AG04449 (cell line): ENCODE data around the gene SRSF3.
A peak's percentile ranks its signal among the peaks of the same experiment; 100 is the strongest.

Source experiments
- CTCF ChIA-PET: fragments of 350-600 bp; formaldehyde crosslinking; extraction: SDS; loops from one replicate; lab custom pipeline; 2021; ENCODE audit warnings: antibody characterized with exemption; lab: Yijun Ruan, JAX
- POLR2A ChIA-PET: fragments of 400-600, 350-600 bp; formaldehyde crosslinking; extraction: SDS; loops from one replicate; lab custom pipeline; 2020; ENCODE audit warnings: antibody characterized with exemption, inconsistent platforms; lab: Yijun Ruan, JAX
- DNase-seq: peaks from one replicate; pipeline ENCODE4 v3.0.0-alpha.2; 2010; ENCODE audit warnings: low read depth, low spot score
- H3K4me3 ChIP-seq: 2 replicates; pipeline ENCODE4 v1.5.1; 2011; ENCODE audit warnings: low read depth, mild to moderate bottlenecking, control low read depth, low read length
- TF ChIP-seq, protein P1 (sequence below): IDR thresholded peaks from one replicate; pipeline ENCODE4 v1.5.1; 2011; ENCODE audit warnings: mild to moderate bottlenecking, moderate library complexity, low read length, control low read depth, inconsistent platforms; ENCODE audit not compliant: insufficient read depth; ENCODE audit errors: missing control alignments

Gene SRSF3

DNA sequence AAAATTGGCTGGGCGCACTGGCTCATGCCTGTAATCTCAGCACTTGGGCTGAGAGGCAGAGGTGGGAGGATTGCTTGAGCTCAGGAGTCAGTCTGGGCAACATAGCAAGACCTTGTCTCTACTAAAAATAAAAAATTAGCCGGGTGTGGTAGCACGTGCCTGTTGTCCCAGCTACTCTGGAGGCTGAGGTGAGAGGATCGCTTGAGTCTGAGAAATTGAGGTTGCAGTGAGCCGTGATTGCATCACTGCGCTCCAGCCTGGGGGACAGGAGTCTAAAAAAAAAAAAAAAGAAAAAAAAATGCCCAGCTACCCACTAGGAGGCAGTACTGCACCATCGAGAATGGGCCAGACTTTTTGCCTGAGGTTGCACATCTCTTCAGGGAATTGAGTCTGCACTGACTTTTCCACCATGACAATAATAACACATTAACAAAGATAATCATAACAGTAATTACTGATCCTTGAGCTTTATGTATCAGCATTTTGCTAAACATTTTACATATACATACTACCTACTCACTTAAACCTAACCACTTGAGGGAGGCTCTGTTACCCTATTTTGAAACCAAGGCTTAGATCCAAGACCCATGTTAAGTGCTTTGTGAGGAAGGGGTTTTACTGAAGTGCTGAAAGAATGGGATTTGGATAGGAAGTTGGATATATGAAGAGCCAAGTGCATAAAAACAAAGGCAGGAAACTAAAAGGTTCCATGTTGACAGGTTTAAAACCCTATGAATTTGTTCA lies 21.0 kb downstream of the SRSF3 start:
- no peak for DNase-seq
- POLR2A ChIA-PET, result interaction anchor here (0.7 to 1.7 kb wide), 9 partner anchors 8 to 154 kb away, joined by 3 to 12 read pairs (median 3); partner anchors contain the start of gene CDKN1A
- CTCF ChIA-PET, result interaction anchor here (0.6 to 11.5 kb wide), 49 partner anchors 8 to 379 kb away, joined by 3 to 179 read pairs (median 5); partner anchors contain the start of genes C6orf89 and CDKN1A
- TF ChIP-seq, protein P1, sequence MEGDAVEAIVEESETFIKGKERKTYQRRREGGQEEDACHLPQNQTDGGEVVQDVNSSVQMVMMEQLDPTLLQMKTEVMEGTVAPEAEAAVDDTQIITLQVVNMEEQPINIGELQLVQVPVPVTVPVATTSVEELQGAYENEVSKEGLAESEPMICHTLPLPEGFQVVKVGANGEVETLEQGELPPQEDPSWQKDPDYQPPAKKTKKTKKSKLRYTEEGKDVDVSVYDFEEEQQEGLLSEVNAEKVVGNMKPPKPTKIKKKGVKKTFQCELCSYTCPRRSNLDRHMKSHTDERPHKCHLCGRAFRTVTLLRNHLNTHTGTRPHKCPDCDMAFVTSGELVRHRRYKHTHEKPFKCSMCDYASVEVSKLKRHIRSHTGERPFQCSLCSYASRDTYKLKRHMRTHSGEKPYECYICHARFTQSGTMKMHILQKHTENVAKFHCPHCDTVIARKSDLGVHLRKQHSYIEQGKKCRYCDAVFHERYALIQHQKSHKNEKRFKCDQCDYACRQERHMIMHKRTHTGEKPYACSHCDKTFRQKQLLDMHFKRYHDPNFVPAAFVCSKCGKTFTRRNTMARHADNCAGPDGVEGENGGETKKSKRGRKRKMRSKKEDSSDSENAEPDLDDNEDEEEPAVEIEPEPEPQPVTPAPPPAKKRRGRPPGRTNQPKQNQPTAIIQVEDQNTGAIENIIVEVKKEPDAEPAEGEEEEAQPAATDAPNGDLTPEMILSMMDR, result peak; percentile 61
- H3K4me3 ChIP-seq, result no peak overlapping the region

DNA sequence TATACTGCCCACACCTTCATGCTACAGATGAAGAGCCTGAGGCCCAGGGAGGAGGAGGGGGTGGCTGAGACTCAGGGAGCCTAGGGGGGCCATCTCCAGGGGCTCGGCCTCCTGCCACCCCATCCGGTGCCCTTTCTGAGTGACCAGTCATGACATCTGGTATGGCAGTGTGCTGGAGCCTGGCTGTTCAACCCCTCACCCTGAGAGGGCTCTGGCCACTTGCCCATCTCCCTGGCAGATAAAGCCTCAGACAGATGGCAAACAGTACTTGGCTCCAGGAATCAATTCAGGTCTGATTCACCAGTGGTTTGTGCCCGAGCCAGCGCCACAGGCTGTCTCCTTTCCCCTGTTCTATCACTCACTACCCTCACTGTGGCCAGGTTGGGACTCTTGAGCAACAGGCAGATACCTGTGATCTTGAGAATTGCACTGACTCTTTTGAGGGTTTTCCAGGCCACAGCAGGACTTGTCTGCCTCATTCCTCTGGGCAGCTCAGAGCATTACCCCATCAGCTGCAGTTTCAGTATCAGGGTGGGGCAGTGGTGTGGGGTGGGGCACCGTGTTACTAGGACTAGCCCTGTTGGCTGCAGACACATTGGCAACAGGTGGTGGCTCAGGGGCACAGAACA lies 22.8 kb downstream of the SRSF3 start:
- TF ChIP-seq, protein P1, result no peak
- no peak for DNase-seq
- ChIA-PET POLR2A (interaction anchor here (1.3 kb wide), 1 partner anchor 50 kb away, joined by 3 read pairs; no protein-coding TSS in a partner anchor), CTCF (interaction anchor here (2.5 to 11.5 kb wide), 6 partner anchors 8 to 140 kb away, joined by 14 to 179 read pairs (median 60); no protein-coding TSS in a partner anchor)
- H3K4me3 ChIP-seq, result no peak overlapping the region

DNA sequence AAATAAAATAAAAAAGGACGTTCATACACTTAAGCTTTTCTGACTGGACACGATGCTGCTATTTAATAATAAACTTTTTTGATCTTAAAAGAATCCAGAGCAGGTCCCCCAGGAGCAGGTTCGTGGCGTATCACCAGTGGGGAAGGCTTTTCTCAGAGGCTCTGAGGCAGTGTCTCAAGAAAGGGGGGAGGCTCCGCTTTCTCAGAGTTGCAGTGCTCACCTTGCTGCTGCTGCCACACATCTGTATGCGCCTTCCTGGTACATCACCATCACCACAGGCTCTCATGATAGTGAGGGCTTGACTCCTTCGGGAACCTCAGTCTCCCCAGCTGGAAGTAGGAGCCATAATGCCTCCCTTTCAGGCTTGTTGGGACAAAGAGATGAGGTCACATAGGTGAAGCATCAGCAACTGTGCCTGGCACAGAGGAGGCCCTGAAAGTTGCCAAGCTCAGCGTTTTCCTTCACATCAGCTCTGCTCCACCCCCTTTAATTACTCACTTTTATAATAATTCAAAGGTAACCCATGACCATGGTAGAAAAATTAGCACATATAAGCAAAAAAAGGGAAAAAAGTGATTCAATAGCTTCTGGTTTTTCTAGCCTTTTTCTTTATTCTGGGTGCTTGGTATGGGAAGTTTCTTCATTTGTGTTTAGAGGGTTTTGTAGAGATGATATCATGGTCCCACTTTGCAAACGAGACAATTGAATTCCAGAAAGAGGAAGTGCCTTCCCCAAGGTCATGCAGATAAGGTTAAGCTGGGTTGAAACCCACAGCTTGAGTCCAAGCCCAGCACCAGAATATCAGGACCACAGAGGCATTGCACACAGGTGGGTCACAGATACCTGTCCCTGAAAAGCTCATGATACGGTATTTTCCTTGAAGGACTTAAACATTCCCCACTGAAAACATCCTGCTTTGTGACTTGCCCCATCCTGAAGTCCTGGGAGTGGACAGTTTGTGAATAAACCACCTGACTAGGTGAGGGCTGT lies 24.5 kb downstream of the SRSF3 start:
- ChIA-PET CTCF (interaction anchor here (0.8 to 11.5 kb wide), 10 partner anchors 9 to 147 kb away, joined by 3 to 179 read pairs (median 6); partner anchors contain the start of gene CDKN1A), POLR2A (interaction anchor here (0.8 to 1.7 kb wide), 2 partner anchors 60 to 68 kb away, joined by 3 to 5 read pairs; partner anchors contain the start of gene CDKN1A)
- H3K4me3 ChIP-seq, result no peak overlapping the region
- DNase-seq, result no peak
- TF ChIP-seq, protein P1, result no peak

DNA sequence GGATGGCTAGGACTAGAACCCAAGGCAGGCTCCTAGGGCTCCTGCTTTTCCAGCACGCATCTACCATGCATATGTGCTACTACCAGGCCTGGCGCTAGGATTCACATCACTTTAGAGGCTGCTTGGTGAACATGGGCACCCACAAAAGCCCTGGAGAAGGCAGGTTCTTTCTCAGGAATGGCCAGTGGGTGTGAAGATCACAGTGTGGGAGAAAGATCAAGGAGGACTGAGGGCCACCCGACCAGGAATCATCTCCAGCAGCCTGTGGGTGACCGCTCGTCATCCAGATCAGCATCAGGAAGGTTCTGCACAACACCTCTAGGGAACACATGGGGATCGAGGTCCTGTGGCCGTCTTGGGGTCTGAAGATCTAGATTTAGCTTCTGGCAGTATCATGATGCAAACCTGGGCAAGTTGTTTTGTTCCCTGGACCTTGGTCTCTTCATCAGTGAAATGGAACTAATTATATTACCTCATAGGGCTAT lies 27.3 kb downstream of the SRSF3 start:
- TF ChIP-seq, protein P1, result no peak
- no peak overlapping the region for H3K4me3 ChIP-seq
- POLR2A ChIA-PET, result no interaction called here
- DNase-seq, result no peak
- CTCF ChIA-PET, result interaction anchor here (1.0 kb wide), 3 partner anchors 61 to 144 kb away, joined by 3 to 7 read pairs (median 3); no protein-coding TSS in a partner anchor

DNA sequence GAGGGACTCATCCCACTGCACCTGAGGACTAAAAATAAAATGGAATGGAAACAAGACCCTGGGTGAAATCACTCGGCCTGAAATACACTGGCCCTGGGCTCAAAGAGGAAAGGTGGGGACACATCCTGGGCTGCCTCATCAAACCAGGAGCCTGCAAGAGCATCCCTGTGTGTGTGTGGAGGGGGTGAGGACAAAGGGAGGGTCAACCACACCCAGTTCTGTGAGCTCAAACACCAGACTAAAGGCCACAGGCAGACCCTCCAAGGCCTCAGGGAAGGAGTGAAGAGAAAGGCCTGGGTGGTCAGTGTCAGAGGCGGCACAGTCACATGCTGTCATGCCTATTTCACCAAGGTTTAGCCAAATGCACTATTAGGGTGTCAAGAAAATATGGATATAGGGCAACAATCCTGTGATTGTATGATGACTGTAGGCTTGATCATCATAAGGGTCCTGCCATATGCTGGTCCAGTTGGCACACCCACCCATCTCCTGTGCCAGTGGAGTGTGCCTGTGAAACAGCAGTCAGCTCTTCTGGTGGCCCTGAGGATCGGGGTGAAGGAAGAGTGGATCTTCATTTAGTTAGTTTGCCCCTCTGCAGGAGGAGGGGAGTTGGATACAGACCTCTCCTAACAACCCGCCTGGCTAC lies 28.9 kb downstream of the SRSF3 start:
- POLR2A ChIA-PET, result no interaction called here
- DNase-seq, result no peak
- TF ChIP-seq, protein P1, result no peak
- no peak overlapping the region for H3K4me3 ChIP-seq
- CTCF ChIA-PET, result interaction anchor here (0.6 to 4.5 kb wide), 32 partner anchors 8 to 229 kb away, joined by 3 to 118 read pairs (median 7); partner anchors contain the start of genes CDKN1A and RAB44
